Tracheal epithelial cell (primary cell): Measurements from ENCODE around the gene SLC11A2. TPM values are rescaled to one million over a fixed set of nuclear protein-coding genes. Genes with fewer than 3 reads are reported as not detected.

Source experiments
- total RNA-seq: library from RNA; depleted of rRNA; stranded (reverse); fragments of >200 nt; gene quantifications from 2 replicates; pipeline ENCODE4 v1.2.1, GENCODE V29; 2014

Gene SLC11A2
- total RNA-seq, result 39.9 and 54.2 TPM in 2 replicates

DNA sequence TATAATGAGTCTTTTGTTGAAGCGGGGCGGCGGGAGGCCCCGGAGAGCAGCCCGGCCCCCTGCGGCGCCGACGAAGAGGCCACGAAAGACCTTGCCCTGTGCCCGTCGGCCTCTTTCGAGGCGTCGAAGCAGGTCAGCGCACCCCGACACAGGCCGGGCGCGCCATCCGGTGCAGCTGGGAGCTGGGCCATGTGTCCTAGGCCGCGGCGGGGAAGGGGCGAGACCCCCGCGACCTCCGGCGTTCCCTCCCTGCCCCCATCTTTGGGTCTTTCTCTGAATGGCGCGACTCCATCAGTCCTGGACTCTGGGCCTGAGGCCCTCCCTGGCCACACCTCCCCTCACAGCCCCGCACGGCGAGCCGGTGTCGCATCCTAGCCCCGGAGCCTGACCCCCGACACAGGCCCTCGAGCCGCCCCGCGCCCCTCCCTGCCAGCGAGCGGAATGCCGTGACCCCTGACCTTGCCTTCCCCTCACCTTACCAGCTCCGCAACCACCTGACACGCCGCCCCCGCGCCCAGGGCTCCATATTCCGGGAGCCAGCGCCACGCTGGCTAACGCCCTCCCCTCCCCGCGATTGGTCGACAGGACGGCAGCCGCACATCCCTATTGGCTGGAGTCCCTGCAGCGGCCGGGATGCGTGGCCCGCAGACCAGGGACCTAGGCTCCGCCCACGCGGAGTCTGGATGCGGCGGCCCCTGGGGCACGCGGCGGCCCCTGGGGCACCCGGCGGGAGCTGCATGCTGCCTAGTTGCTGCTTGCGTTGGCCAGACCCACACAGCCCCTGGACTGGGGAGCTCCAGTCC lies at the start of gene SLC11A2:
SLC11A2 (minus strand) TSS at position 549 of the 803 bp plus-strand sequence. CDS start 15,656 bp downstream, outside the sequence.

DNA sequence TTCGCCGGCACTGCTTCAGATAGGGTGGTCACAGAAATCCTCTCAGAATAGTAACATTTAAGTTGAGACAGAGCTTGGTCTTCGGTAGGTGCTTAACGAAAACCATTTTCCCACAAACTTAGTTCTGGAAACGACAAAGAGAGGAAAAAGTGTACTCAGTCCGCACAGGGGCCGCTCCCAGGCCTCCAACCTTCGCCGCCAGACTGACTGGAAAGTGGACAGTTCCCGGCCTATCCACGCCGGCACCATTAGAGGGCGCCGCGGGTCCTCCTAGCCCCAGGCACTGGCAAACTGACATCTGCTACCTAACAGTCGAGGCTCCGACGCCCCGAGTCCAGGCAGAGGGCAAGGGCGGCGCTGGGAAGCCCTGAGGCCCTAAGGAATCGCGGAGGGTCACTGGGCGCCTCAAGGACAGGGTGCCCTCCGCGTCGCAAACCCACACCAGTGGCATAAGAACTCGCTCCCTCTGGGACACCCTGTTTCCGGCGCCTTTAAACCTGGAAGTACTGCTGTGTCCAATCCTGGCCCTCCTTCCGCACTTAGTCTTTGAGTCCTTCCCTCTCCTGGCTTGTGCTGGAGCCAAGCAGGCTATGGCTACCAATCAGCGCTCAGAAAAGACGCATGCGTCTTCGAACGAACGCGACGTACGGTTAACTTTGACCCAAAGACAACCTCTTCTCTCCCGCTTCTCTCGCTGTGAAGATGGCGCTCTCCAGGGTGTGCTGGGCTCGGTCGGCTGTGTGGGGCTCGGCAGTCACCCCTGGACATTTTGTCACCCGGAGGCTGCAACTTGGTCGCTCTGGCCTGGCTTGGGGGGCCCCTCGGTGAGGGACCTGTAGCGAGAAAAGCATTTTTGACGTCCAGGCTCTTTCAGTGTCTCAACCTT lies 21.7 kb upstream of the SLC11A2 start, which contains the start of gene LETMD1:
LETMD1 (plus strand) TSS at position 673 of the 886 bp plus-strand sequence; CDS start at position 703, 30 bp downstream.

GRCh38 chr12:50952510-50952909 lies 73.7 kb downstream of the SLC11A2 start, which contains the start of gene HIGD1C:
Gene HIGD1C, plus strand, starts transcription at chr12:50952544. Its CDS starts 1,455 bp downstream, at chr12:50953999.

Other genes with a start within 250 kb of the SLC11A2 start
- not detected in 2 replicates for gene TMPRSS12, start 183.5 kb downstream of the SLC11A2 start, total RNA-seq
- gene HIGD1C, start 73.8 kb downstream of the SLC11A2 start, total RNA-seq, result not detected in 2 replicates
- gene LETMD1, start 21.9 kb upstream of the SLC11A2 start, total RNA-seq, result 33.0 and 87.0 TPM in 2 replicates
- gene CSRNP2, start 57.2 kb upstream of the SLC11A2 start, total RNA-seq, result 12.4 and 25.5 TPM in 2 replicates
- gene TFCP2, start 146.8 kb upstream of the SLC11A2 start, total RNA-seq, result 6.7 and 7.9 TPM in 2 replicates
- gene POU6F1, start 191.7 kb upstream of the SLC11A2 start, total RNA-seq, result 0.64 and 0.96 TPM in 2 replicates
- 75.7 and 88.0 TPM in 2 replicates for gene DAZAP2, start 212.4 kb upstream of the SLC11A2 start, total RNA-seq
- 11.7 and 16.9 TPM in 2 replicates for gene SMAGP, start 244.0 kb upstream of the SLC11A2 start, total RNA-seq